B cell (primary cell): ENCODE results near the gene HSPB6.

Experiments
- EZH2 ChIP-seq: IDR thresholded peaks from 2 replicates; pipeline ENCODE4 v1.6.1; 2012; ENCODE audit warnings: borderline replicate concordance, low read depth, mild to moderate bottlenecking, moderate library complexity, low read length; ENCODE audit not compliant: insufficient read depth, poor library complexity, severe bottlenecking
- TF ChIP-seq, protein P1 (sequence below): fragments of 200-600 bp; IDR thresholded peaks from one replicate; pipeline ENCODE4 v1.8.0; 2022; ENCODE audit warnings: antibody characterized with exemption, mild to moderate bottlenecking

DNA sequence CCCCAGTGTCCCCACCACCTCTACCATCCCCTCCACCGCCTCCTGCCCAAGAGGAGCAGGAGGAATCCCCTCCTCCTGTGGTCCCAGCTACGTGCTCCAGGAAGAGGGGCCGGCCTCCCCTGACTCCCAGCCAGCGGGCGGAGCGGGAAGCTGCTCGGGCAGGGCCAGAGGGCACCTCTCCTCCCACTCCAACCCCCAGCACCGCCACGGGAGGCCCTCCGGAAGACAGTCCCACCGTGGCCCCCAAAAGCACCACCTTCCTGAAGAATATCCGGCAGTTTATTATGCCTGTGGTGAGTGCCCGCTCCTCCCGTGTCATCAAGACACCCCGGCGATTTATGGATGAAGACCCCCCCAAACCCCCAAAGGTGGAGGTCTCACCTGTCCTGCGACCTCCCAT lies 36.2 kb downstream of the HSPB6 start:
- TF ChIP-seq, protein P1, sequence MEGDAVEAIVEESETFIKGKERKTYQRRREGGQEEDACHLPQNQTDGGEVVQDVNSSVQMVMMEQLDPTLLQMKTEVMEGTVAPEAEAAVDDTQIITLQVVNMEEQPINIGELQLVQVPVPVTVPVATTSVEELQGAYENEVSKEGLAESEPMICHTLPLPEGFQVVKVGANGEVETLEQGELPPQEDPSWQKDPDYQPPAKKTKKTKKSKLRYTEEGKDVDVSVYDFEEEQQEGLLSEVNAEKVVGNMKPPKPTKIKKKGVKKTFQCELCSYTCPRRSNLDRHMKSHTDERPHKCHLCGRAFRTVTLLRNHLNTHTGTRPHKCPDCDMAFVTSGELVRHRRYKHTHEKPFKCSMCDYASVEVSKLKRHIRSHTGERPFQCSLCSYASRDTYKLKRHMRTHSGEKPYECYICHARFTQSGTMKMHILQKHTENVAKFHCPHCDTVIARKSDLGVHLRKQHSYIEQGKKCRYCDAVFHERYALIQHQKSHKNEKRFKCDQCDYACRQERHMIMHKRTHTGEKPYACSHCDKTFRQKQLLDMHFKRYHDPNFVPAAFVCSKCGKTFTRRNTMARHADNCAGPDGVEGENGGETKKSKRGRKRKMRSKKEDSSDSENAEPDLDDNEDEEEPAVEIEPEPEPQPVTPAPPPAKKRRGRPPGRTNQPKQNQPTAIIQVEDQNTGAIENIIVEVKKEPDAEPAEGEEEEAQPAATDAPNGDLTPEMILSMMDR, result no peak
- TF ChIP-seq EZH2, result no peak
